DMS53 treated with DMSO at 0.1 percent for 48 hours (cell line): ENCODE measurements around the gene UBAC1.

Source experiments
- DNase-seq: peaks from one replicate; lab custom pipeline; 2025; ENCODE audit not compliant: unreplicated experiment; lab: John Stamatoyannopoulos, UW

UBAC1 gene

GRCh38 chr9:135886147-135886981 lies 74.8 kb downstream of the UBAC1 start:
- DNase-seq: no peak

- no peak for DNase-seq
These were observed 75.9 kb downstream of the UBAC1 start for GRCh38 chr9:135885100-135885853.

GRCh38 chr9:135884328-135885035 lies 76.7 kb downstream of the UBAC1 start:
- no peak for DNase-seq

GRCh38 chr9:135883410-135884089 lies 77.6 kb downstream of the UBAC1 start:
- DNase-seq: no peak
